MCF 10A (cell line): ENCODE measurements around the gene ZNF385A. TPM values are rescaled to one million over a fixed set of nuclear protein-coding genes. Genes with fewer than 3 reads are reported as not detected.

ENCODE experiments used
- BruUV-seq: library from RNA; stranded (reverse); fragments of 400-500 nt; replicated peaks from 2 replicates; lab custom pipeline; 2021; lab: Mats Ljungman, UMichigan
- CTCF ChIA-PET: fragments of 300-600 bp; sonication (Branson Sonifier 250); formaldehyde crosslinking; extraction: SDS; loops from one replicate; lab custom pipeline; 2021; ENCODE audit warnings: antibody characterized with exemption, inconsistent platforms; lab: Yijun Ruan, JAX
- POLR2A ChIA-PET: fragments of 300-600, 350-650 bp; sonication (Branson Sonifier 250); formaldehyde crosslinking; extraction: SDS; loops from one replicate; lab custom pipeline; 2020; ENCODE audit warnings: antibody characterized with exemption, inconsistent platforms; lab: Yijun Ruan, JAX
- DNase-seq: peaks from one replicate; pipeline ENCODE4 v3.0.0-alpha.2; 2018; ENCODE audit not compliant: unreplicated experiment
- H3K27ac Mint-ChIP-seq: one replicate; pipeline ENCODE4 v1.8.0; 2022; ENCODE audit warnings: mild to moderate bottlenecking, low read depth, mixed read lengths; ENCODE audit not compliant: unreplicated experiment
- H3K27me3 Mint-ChIP-seq: one replicate; pipeline ENCODE4 v1.8.0; 2022; ENCODE audit warnings: mixed read lengths; ENCODE audit not compliant: insufficient read depth, unreplicated experiment
- H3K36me3 Mint-ChIP-seq: one replicate; pipeline ENCODE4 v1.8.0; 2022; ENCODE audit warnings: mild to moderate bottlenecking, moderate library complexity, mixed read lengths; ENCODE audit not compliant: insufficient read depth, unreplicated experiment
- H3K4me1 Mint-ChIP-seq: one replicate; pipeline ENCODE4 v1.8.0; 2022; ENCODE audit warnings: mixed read lengths; ENCODE audit not compliant: insufficient read depth, unreplicated experiment
- H3K4me3 Mint-ChIP-seq: one replicate; pipeline ENCODE4 v1.8.0; 2022; ENCODE audit warnings: mild to moderate bottlenecking, moderate library complexity, mixed read lengths; ENCODE audit not compliant: unreplicated experiment
- H3K9me3 Mint-ChIP-seq: one replicate; pipeline ENCODE4 v1.8.0; 2022; ENCODE audit warnings: mixed read lengths; ENCODE audit not compliant: unreplicated experiment
- CTCF ChIP-seq: fragments of 200-600 bp; IDR thresholded peaks from one replicate; pipeline ENCODE4 v1.8.0; 2022; ENCODE audit warnings: antibody characterized with exemption, mild to moderate bottlenecking; ENCODE audit not compliant: unreplicated experiment
- intact Hi-C: fragments of 100-400 bp; cut with micrococcal nuclease; formaldehyde crosslinking; loops from 2 replicates; pipeline ENCODE4 v1.14.1; 2022
- total RNA-seq: library from RNA; stranded (reverse); gene quantifications from 2 replicates; pipeline ENCODE4 v1.2.3, GENCODE V29; 2022

The ZNF385A gene
- total RNA-seq, 1 experiment from 2014 or later, result 8.3 TPM

DNA sequence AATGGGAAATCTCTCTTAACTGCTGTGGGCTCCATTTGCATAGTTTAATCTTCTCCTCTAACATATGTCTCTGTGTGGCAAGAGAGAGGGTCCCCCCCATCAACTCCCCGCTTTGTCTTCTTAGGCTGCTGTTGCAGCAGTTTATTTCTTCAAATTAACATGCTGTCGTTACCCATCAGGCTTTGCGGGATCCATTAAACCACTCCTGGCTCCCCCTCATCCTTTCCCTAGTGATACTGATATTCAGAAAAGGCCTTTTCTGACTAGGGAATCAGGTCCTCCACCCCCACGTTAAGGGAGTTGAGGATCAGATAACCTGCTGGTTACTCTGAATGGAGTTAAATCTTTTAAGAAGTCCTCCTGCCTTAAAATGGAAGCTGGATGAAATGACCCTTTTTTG is 35.5 kb downstream of the ZNF385A start:
- no TSS peak for BruUV-seq
- Mint-ChIP-seq H3K4me3 (no peak overlapping the region), H3K4me1 (peaks cover 8% of the 10 kb centered on the region), H3K27ac (no peak overlapping the region), H3K9me3 (no peaks in the 10 kb centered on the region), H3K27me3 (no peaks in the 10 kb centered on the region), H3K36me3 (peaks cover 71% of the 10 kb centered on the region)
- ChIA-PET POLR2A (no interaction called here), CTCF (interaction anchor here (1.1 kb wide), 1 partner anchor 12 kb away, joined by 3 read pairs; no protein-coding TSS in a partner anchor)
- intact Hi-C loops, result no loop called here
- DNase-seq, result no peak
- no peak for TF ChIP-seq CTCF

GRCh38 chr12:54341378-54342300 is 42.9 kb downstream of the ZNF385A start:
- peaks cover 76% of the 10 kb centered on the region for H3K36me3 Mint-ChIP-seq
- TF ChIP-seq CTCF, result no peak
- no peaks in the 10 kb centered on the region for H3K9me3 Mint-ChIP-seq
- no TSS peak for BruUV-seq
- no peak for DNase-seq
- ChIA-PET CTCF (interaction anchor here (0.6 to 2.2 kb wide), 8 partner anchors 13 to 98 kb away, joined by 3 to 10 read pairs (median 4); no protein-coding TSS in a partner anchor), POLR2A (interaction anchor here (0.8 to 1.3 kb wide), 4 partner anchors 10 to 62 kb away, joined by 3 to 6 read pairs (median 4); partner anchors contain the start of genes CBX5 and HNRNPA1)
- no peak overlapping the region for H3K4me3 Mint-ChIP-seq
- intact Hi-C loops, result no loop called here
- no peak overlapping the region for H3K27ac Mint-ChIP-seq
- H3K4me1 Mint-ChIP-seq, result peaks cover 13% of the 10 kb centered on the region
- H3K27me3 Mint-ChIP-seq, result no peaks in the 10 kb centered on the region

DNA sequence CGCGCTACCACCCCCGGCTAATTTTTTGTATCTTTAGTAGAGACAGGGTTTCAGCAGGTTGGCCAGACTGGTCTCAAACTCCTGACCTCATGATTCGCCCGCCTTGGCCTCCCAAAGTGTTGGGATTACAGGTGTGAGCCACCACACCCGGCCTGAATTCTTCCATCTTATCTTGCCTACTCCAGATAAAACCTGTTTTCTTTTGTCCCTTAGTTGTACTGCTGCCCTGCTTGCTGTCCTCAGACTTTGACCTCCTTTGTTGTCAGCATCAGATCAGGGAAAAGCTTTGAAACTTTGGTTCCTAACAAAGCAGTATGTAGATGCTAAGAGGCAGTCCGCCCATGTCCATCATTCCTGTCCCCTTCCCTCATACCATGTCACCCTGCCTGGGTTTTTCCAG is 43.7 kb downstream of the ZNF385A start:
- DNase-seq, result no peak
- Mint-ChIP-seq H3K4me1 (peaks cover 13% of the 10 kb centered on the region), H3K27me3 (no peaks in the 10 kb centered on the region), H3K36me3 (peaks cover 68% of the 10 kb centered on the region), H3K4me3 (no peak overlapping the region), H3K9me3 (no peaks in the 10 kb centered on the region), H3K27ac (no peak overlapping the region)
- CTCF ChIA-PET, result interaction anchor here (0.7 to 2.2 kb wide), 5 partner anchors 12 to 45 kb away, joined by 3 to 10 read pairs (median 7); no protein-coding TSS in a partner anchor
- intact Hi-C loops, result no loop called here
- no TSS peak for BruUV-seq
- no peak for TF ChIP-seq CTCF
- POLR2A ChIA-PET, result interaction anchor here (0.8 to 1.2 kb wide), 3 partner anchors 11 to 61 kb away, joined by 3 to 6 read pairs (median 5); partner anchors contain the start of genes CBX5 and HNRNPA1

DNA sequence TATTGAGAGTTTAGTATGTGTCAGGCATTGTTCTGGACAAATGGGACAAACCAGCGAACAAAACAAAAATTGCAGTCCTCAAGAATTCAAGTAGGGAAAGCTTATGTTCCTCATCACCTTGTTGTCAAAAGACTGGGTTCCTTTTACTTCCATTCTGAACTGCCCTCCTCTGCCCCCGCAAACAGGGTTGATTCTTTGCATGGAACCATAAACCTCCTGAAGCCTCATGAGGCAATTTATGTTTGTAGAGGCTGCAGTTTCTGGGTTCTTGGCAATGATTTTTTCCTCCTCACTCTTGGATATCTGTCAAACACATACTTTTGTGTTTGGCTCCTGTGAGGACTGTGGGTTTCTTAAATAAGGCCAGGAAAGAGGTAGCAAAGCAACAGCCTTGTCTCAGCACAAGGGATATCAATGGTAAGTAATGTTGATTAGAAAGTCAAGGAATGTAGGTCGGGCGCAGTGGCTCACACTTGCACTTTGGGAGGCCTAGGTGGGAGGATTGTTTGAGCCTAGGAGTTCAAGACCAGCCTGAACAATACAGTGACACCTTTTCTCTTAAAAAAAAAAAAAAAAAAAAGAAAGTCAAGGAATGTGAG is 45.7 kb downstream of the ZNF385A start:
- H3K27ac Mint-ChIP-seq, result no peak overlapping the region
- H3K27me3 Mint-ChIP-seq, result no peaks in the 10 kb centered on the region
- no TSS peak for BruUV-seq
- POLR2A ChIA-PET, result interaction anchor here (1.1 to 1.5 kb wide), 2 partner anchors 12 to 21 kb away, joined by 3 to 6 read pairs; no protein-coding TSS in a partner anchor
- no peak overlapping the region for H3K4me3 Mint-ChIP-seq
- H3K36me3 Mint-ChIP-seq, result peaks cover 50% of the 10 kb centered on the region
- TF ChIP-seq CTCF, result no peak
- CTCF ChIA-PET, result interaction anchor here (0.6 to 5.5 kb wide), 6 partner anchors 8 to 118 kb away, joined by 3 to 38 read pairs (median 6); no protein-coding TSS in a partner anchor
- H3K4me1 Mint-ChIP-seq, result peaks cover 13% of the 10 kb centered on the region
- intact Hi-C loops, result no loop called here
- DNase-seq, result no peak
- H3K9me3 Mint-ChIP-seq, result no peaks in the 10 kb centered on the region
